NK-92 (cell line): Measurements from ENCODE around the gene NFATC2.

Experiments
- DNase-seq: peaks from one replicate; lab custom pipeline; 2025; ENCODE audit not compliant: unreplicated experiment; lab: John Stamatoyannopoulos, UW

The NFATC2 gene

GRCh38 chr20:51417250-51418136 lies 125.0 kb downstream of the NFATC2 start:
- DNase-seq = no peak

GRCh38 chr20:51416532-51417249 lies 125.8 kb downstream of the NFATC2 start:
- no peak for DNase-seq

- no peak for DNase-seq
Measured at GRCh38 chr20:51413857-51414256, 128.7 kb downstream of the NFATC2 start.

- no peak for DNase-seq
Measured at GRCh38 chr20:51412951-51413481, 129.5 kb downstream of the NFATC2 start.

- DNase-seq = no peak
Measured at GRCh38 chr20:51412333-51412871, 130.1 kb downstream of the NFATC2 start.

- DNase-seq = no peak
Measured at GRCh38 chr20:51411870-51412269, 130.6 kb downstream of the NFATC2 start.

GRCh38 chr20:51410586-51411325 lies 131.8 kb downstream of the NFATC2 start:
- no peak for DNase-seq

GRCh38 chr20:51409192-51409880 lies 133.2 kb downstream of the NFATC2 start:
- no peak for DNase-seq

- DNase-seq = no peak
Measured at GRCh38 chr20:51404297-51405060, 138.0 kb downstream of the NFATC2 start.

- DNase-seq = no peak
Measured at GRCh38 chr20:51403466-51404220, 138.9 kb downstream of the NFATC2 start.

- no peak for DNase-seq
Measured at GRCh38 chr20:51402201-51402600, 140.3 kb downstream of the NFATC2 start.

GRCh38 chr20:51401496-51401895 lies 141.0 kb downstream of the NFATC2 start:
- DNase-seq = no peak

- no peak for DNase-seq
Measured at GRCh38 chr20:51400051-51400926, 142.2 kb downstream of the NFATC2 start.

- no peak for DNase-seq
Measured at GRCh38 chr20:51399006-51399890, 143.3 kb downstream of the NFATC2 start.

- DNase-seq = no peak
Measured at GRCh38 chr20:51398552-51398951, 144.0 kb downstream of the NFATC2 start.

- DNase-seq = no peak
Measured at GRCh38 chr20:51398083-51398482, 144.4 kb downstream of the NFATC2 start.

- DNase-seq = no peak
Measured at GRCh38 chr20:51397137-51397536, 145.4 kb downstream of the NFATC2 start.
